Measurements from ENCODE around the gene ARID2. TPM values are rescaled to one million over a fixed set of nuclear protein-coding genes. Genes with fewer than 3 reads are reported as not detected.

The ARID2 gene
- total RNA-seq, 1 donor, result 21.0 TPM

- Histone ChIP-seq H3K36me3 (ENCODE audit: insufficient read depth, low read length) (no peaks in the 10 kb centered on the region), H3K4me2 (ENCODE audit: insufficient read depth, low read length) (no peak overlapping the region), H3K4me1 (ENCODE audit: insufficient read depth, low read length) (no peaks in the 10 kb centered on the region), H3K79me2 (ENCODE audit: insufficient read depth, low read length) (no peaks in the 10 kb centered on the region), H2AFZ (ENCODE audit: low read length) (no peak overlapping the region), H3K27me3 (ENCODE audit: insufficient read depth, low read length) (peaks cover 23% of the 10 kb centered on the region), H4K20me1 (ENCODE audit: insufficient read depth, low read length) (no peaks in the 10 kb centered on the region), H3K27ac (ENCODE audit: low read depth, low read length) (no peak overlapping the region), H3K4me3 (ENCODE audit: insufficient read depth, low read length) (no peak overlapping the region), H3K9me3 (ENCODE audit: low read depth, low read length) (no peaks in the 10 kb centered on the region)
- no peak for DNase-seq (ENCODE audit: insufficient read length, low spot score, missing footprints)
- TF ChIP-seq CTCF (IDR thresholded peaks at IDR 0.05; ENCODE audit: extremely low read depth, low read depth, low read length), result no peak
Observed at GRCh38 chr12:45687081-45688015, 42.2 kb upstream of the ARID2 start.

DNA sequence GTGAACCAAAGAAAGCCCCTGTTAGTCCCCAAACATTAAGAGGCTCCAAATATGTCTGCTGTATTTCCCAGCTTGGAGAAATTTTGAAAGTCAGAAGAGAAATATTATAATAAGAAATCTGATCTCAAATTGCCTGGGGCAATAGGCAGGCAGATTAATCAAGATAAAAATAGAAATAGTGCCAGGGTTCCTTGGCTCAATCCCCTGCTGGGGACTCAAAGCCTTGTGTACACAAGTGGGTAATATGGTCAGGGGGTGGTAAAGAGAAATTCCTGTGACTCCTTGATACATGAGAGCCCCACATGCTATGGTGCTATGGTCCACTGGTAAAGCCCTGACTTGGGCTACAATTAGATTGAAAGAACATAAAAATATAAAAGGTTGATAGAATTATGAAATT is 41.3 kb upstream of the ARID2 start:
- Histone ChIP-seq H3K27me3 (ENCODE audit: insufficient read depth, low read length) (peaks cover 23% of the 10 kb centered on the region), H3K4me2 (ENCODE audit: insufficient read depth, low read length) (no peak overlapping the region), H3K4me3 (ENCODE audit: insufficient read depth, low read length) (no peak overlapping the region), H3K9me3 (ENCODE audit: low read depth, low read length) (no peaks in the 10 kb centered on the region), H3K4me1 (ENCODE audit: insufficient read depth, low read length) (no peaks in the 10 kb centered on the region), H3K27ac (ENCODE audit: low read depth, low read length) (no peak overlapping the region), H3K79me2 (ENCODE audit: insufficient read depth, low read length) (no peaks in the 10 kb centered on the region), H2AFZ (ENCODE audit: low read length) (no peak overlapping the region), H3K36me3 (ENCODE audit: insufficient read depth, low read length) (no peaks in the 10 kb centered on the region), H4K20me1 (ENCODE audit: insufficient read depth, low read length) (no peaks in the 10 kb centered on the region)
- TF ChIP-seq CTCF (IDR thresholded peaks at IDR 0.05; ENCODE audit: extremely low read depth, low read depth, low read length), result no peak
- no peak for DNase-seq (ENCODE audit: insufficient read length, low spot score, missing footprints)

DNA sequence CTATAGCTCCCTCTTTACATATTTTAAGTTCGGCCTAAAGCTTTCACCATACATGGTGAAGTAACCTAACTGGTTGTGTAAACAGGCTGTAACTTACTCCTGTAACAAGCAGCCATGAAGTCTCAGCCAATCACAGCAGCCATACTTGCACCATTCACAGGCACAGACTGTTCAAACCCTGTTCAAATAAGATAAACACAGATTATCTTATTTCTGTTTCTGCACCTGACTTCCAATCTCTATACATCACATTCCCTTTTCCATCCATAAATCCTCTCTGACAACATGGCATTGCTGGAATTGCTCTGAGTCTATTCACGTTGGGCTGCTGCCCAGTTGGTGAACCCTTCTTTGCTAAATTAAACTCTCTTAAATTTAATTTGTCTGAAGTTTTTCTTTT is 34.5 kb upstream of the ARID2 start:
- TF ChIP-seq CTCF (IDR thresholded peaks at IDR 0.05; ENCODE audit: extremely low read depth, low read depth, low read length), result no peak
- Histone ChIP-seq H3K9me3 (ENCODE audit: low read depth, low read length) (no peaks in the 10 kb centered on the region), H3K27me3 (ENCODE audit: insufficient read depth, low read length) (no peaks in the 10 kb centered on the region), H3K27ac (ENCODE audit: low read depth, low read length) (no peak overlapping the region), H2AFZ (ENCODE audit: low read length) (no peak overlapping the region), H3K36me3 (ENCODE audit: insufficient read depth, low read length) (no peaks in the 10 kb centered on the region), H3K4me3 (ENCODE audit: insufficient read depth, low read length) (no peak overlapping the region), H4K20me1 (ENCODE audit: insufficient read depth, low read length) (no peaks in the 10 kb centered on the region), H3K79me2 (ENCODE audit: insufficient read depth, low read length) (no peaks in the 10 kb centered on the region), H3K4me2 (ENCODE audit: insufficient read depth, low read length) (no peak overlapping the region), H3K4me1 (ENCODE audit: insufficient read depth, low read length) (no peaks in the 10 kb centered on the region)
- no peak for DNase-seq (ENCODE audit: insufficient read length, low spot score, missing footprints)

DNA sequence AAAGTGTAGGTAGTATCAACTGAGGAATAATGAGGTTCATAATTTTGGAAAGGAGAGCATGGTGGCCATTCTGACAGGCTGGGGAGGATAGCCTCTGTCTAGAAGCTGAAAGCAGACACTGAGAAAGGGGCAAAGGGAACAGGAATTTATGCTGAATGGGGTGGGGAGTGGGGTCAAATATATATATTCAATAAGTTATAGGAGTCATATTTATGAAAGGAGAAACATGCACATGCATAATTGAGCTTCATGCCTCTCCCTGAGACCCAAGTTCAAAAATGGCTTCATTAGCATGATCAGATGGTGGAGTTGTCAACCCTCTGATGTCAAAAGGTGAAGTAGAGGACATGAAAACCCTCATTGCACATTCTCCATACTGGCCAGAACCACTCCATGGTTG is 33.9 kb upstream of the ARID2 start:
- Histone ChIP-seq H4K20me1 (ENCODE audit: insufficient read depth, low read length) (no peaks in the 10 kb centered on the region), H3K4me2 (ENCODE audit: insufficient read depth, low read length) (no peak overlapping the region), H3K79me2 (ENCODE audit: insufficient read depth, low read length) (no peaks in the 10 kb centered on the region), H3K4me1 (ENCODE audit: insufficient read depth, low read length) (no peaks in the 10 kb centered on the region), H3K9me3 (ENCODE audit: low read depth, low read length) (no peaks in the 10 kb centered on the region), H3K36me3 (ENCODE audit: insufficient read depth, low read length) (no peaks in the 10 kb centered on the region), H3K27ac (ENCODE audit: low read depth, low read length) (no peak overlapping the region), H3K4me3 (ENCODE audit: insufficient read depth, low read length) (no peak overlapping the region), H3K27me3 (ENCODE audit: insufficient read depth, low read length) (no peaks in the 10 kb centered on the region), H2AFZ (ENCODE audit: low read length) (no peak overlapping the region)
- no peak for TF ChIP-seq CTCF (IDR thresholded peaks at IDR 0.05; ENCODE audit: extremely low read depth, low read depth, low read length)
- peak; percentile 43 for DNase-seq (ENCODE audit: insufficient read length, low spot score, missing footprints)
